ENCODE data around the gene XPNPEP1.

Gene XPNPEP1

GRCh38 chr10:109940117-109940516, 16.8 kb upstream of the XPNPEP1 start:
- H3K79me2 ChIP-seq (ENCODE audit: insufficient read depth, low read length): no peaks in the 10 kb centered on the region
- H3K27me3 ChIP-seq (ENCODE audit: insufficient read depth, low read length): no peaks in the 10 kb centered on the region; the same call in 1 of the 2 replicates
- no peaks in the 10 kb centered on the region for H3K9me3 ChIP-seq (ENCODE audit: low read length)
- no peaks in the 10 kb centered on the region for H4K20me1 ChIP-seq (ENCODE audit: insufficient read depth, low read length)
- H3K4me1 ChIP-seq (ENCODE audit: insufficient read depth, low read length, severe bottlenecking): no peaks in the 10 kb centered on the region
- TF ChIP-seq, protein P1, sequence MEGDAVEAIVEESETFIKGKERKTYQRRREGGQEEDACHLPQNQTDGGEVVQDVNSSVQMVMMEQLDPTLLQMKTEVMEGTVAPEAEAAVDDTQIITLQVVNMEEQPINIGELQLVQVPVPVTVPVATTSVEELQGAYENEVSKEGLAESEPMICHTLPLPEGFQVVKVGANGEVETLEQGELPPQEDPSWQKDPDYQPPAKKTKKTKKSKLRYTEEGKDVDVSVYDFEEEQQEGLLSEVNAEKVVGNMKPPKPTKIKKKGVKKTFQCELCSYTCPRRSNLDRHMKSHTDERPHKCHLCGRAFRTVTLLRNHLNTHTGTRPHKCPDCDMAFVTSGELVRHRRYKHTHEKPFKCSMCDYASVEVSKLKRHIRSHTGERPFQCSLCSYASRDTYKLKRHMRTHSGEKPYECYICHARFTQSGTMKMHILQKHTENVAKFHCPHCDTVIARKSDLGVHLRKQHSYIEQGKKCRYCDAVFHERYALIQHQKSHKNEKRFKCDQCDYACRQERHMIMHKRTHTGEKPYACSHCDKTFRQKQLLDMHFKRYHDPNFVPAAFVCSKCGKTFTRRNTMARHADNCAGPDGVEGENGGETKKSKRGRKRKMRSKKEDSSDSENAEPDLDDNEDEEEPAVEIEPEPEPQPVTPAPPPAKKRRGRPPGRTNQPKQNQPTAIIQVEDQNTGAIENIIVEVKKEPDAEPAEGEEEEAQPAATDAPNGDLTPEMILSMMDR (IDR thresholded peaks at IDR 0.05; ENCODE audit: low read length): no peak
- no peak for TF ChIP-seq EZH2 (IDR thresholded peaks at IDR 0.05; ENCODE audit: borderline replicate concordance, low read length)
- H3K27ac ChIP-seq (ENCODE audit: low read depth, low read length, poor library complexity, severe bottlenecking): no peak overlapping the region
- no peaks in the 10 kb centered on the region for H3K9me2 ChIP-seq (ENCODE audit: low read depth, low read length)
- no peaks in the 10 kb centered on the region for H3K36me3 ChIP-seq (ENCODE audit: insufficient read depth, low read length)
- H3K9ac ChIP-seq (ENCODE audit: low read length): no peak overlapping the region
- no peak overlapping the region for H3K4me2 ChIP-seq (ENCODE audit: low read length)
- no peaks in the 10 kb centered on the region for H3F3A ChIP-seq (ENCODE audit: insufficient read depth, low read length)
- H3K4me3 ChIP-seq (ENCODE audit: low read depth, low read length, poor library complexity, severe bottlenecking): no peak overlapping the region
- no peak overlapping the region for H2AFZ ChIP-seq (ENCODE audit: low read length)

- H3K9ac ChIP-seq (ENCODE audit: low read length): no peak overlapping the region
- no peak overlapping the region for H2AFZ ChIP-seq (ENCODE audit: low read length)
- H3K79me2 ChIP-seq (ENCODE audit: insufficient read depth, low read length): no peaks in the 10 kb centered on the region
- H3K27ac ChIP-seq (ENCODE audit: low read depth, low read length, poor library complexity, severe bottlenecking): no peak overlapping the region
- no peak overlapping the region for H3K4me2 ChIP-seq (ENCODE audit: low read length)
- H4K20me1 ChIP-seq (ENCODE audit: insufficient read depth, low read length): no peaks in the 10 kb centered on the region
- H3K4me1 ChIP-seq (ENCODE audit: insufficient read depth, low read length, severe bottlenecking): no peaks in the 10 kb centered on the region
- H3K27me3 ChIP-seq (ENCODE audit: insufficient read depth, low read length): no peaks in the 10 kb centered on the region; the same call in 1 of the 2 replicates
- no peak for TF ChIP-seq EZH2 (IDR thresholded peaks at IDR 0.05; ENCODE audit: borderline replicate concordance, low read length)
- no peaks in the 10 kb centered on the region for H3K36me3 ChIP-seq (ENCODE audit: insufficient read depth, low read length)
- no peaks in the 10 kb centered on the region for H3F3A ChIP-seq (ENCODE audit: insufficient read depth, low read length)
- H3K4me3 ChIP-seq (ENCODE audit: low read depth, low read length, poor library complexity, severe bottlenecking): no peak overlapping the region
- no peaks in the 10 kb centered on the region for H3K9me2 ChIP-seq (ENCODE audit: low read depth, low read length)
- H3K9me3 ChIP-seq (ENCODE audit: low read length): no peaks in the 10 kb centered on the region
Observed at GRCh38 chr10:109939315-109939961, 16.1 kb upstream of the XPNPEP1 start.

DNA sequence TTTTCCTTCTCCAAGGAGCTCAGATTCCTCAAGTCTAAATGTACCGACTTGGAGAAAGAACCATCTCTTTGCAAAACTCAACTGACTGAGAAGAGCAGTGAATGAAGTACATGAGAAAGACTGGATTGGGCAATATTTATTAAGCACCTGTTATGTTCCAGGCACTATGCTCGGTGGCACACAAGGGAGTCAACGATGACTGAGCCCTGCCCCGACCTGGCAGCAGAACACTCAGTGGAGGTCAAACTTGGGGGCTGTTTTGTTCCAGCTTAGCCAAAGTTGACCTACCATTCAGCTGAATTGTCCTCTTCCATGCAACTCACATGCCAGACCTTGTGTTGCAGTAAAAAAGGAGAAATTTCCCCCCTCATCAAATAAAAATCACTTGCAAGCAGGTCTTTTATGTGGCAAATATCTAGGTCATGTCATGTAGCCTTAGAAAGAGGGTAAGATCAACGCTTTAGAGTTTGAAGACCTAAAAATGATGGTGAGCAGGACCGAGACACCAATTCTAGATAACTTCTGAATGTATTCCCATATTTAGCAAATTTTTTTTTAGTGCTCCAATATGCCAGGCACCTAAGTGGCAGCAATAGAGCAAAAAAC, 14.3 kb upstream of the XPNPEP1 start:
- H3K79me2 ChIP-seq (ENCODE audit: insufficient read depth, low read length): no peaks in the 10 kb centered on the region
- H3K9me3 ChIP-seq (ENCODE audit: low read length): no peaks in the 10 kb centered on the region
- no peaks in the 10 kb centered on the region for H3K9me2 ChIP-seq (ENCODE audit: low read depth, low read length)
- H3K36me3 ChIP-seq (ENCODE audit: insufficient read depth, low read length): no peaks in the 10 kb centered on the region
- no peak overlapping the region for H3K4me3 ChIP-seq (ENCODE audit: low read depth, low read length, poor library complexity, severe bottlenecking)
- no peak overlapping the region for H3K4me2 ChIP-seq (ENCODE audit: low read length)
- H3K27ac ChIP-seq (ENCODE audit: low read depth, low read length, poor library complexity, severe bottlenecking): no peak overlapping the region
- TF ChIP-seq, protein P1 (IDR thresholded peaks at IDR 0.05; ENCODE audit: low read length): no peak
- TF ChIP-seq EZH2 (IDR thresholded peaks at IDR 0.05; ENCODE audit: borderline replicate concordance, low read length): no peak
- H4K20me1 ChIP-seq (ENCODE audit: insufficient read depth, low read length): no peaks in the 10 kb centered on the region
- no peak overlapping the region for H3K9ac ChIP-seq (ENCODE audit: low read length)
- H3F3A ChIP-seq (ENCODE audit: insufficient read depth, low read length): no peaks in the 10 kb centered on the region
- no peaks in the 10 kb centered on the region for H3K4me1 ChIP-seq (ENCODE audit: insufficient read depth, low read length, severe bottlenecking)
- no peak overlapping the region for H2AFZ ChIP-seq (ENCODE audit: low read length)
- no peaks in the 10 kb centered on the region; the same call in 1 of the 2 replicates for H3K27me3 ChIP-seq (ENCODE audit: insufficient read depth, low read length)

Measured in OCI-LY1 (cell line).